GM12878 (cell line): ENCODE measurements around the gene C1orf35. TPM values are rescaled to one million over a fixed set of nuclear protein-coding genes. Genes with fewer than 3 reads are reported as not detected.

ENCODE experiments used
- ATAC-seq: fragments of 200-7000 bp; cut with Tn5 transposase; 3 replicates; pipeline ENCODE4 v1.9.1; 2020; ENCODE audit warnings: mild to moderate bottlenecking, moderate library complexity
- BruUV-seq: library from RNA; stranded (reverse); fragments of 400-500 nt; replicated peaks from 2 replicates; lab custom pipeline; 2021; lab: Mats Ljungman, UMichigan
- CTCF ChIA-PET: fragments of 300-600 bp; sonication (Branson Sonifier 250); formaldehyde crosslinking; extraction: SDS; loops from one replicate; lab custom pipeline; 2021; ENCODE audit warnings: inconsistent platforms; lab: Yijun Ruan, JAX
- POLR2A ChIA-PET: fragments of 350-600 bp; formaldehyde crosslinking; extraction: SDS; loops from one replicate; lab custom pipeline; 2021; ENCODE audit warnings: inconsistent platforms; lab: Charles Lee
- RAD21 ChIA-PET: fragments of 300-600 bp; sonication (Branson Sonifier 250); formaldehyde crosslinking; loops from one replicate; lab custom pipeline; 2023; ENCODE audit warnings: antibody characterized with exemption; ENCODE audit not compliant: unreplicated experiment; lab: Charles Lee
- SMC1A ChIA-PET: fragments of 300-600 bp; sonication (Branson Sonifier 250); formaldehyde crosslinking; loops from one replicate; lab custom pipeline; 2023; ENCODE audit not compliant: unreplicated experiment, uncharacterized antibody; lab: Charles Lee
- DNase-seq: peaks from one replicate; pipeline ENCODE4 v3.0.0-alpha.2; 2011; ENCODE audit warnings: low read depth, low spot score
- FAIRE-seq: peaks from 3 replicates; lab custom pipeline; 2011; peaks lifted over from hg19 to GRCh38; lab: Jason Lieb, UNC
- H2AFZ ChIP-seq: 2 replicates; pipeline ENCODE4 v1.6.0; 2011; ENCODE audit warnings: low read depth, low read length, control low read depth; ENCODE audit not compliant: control insufficient read depth
- H3K27ac ChIP-seq: 2 replicates; pipeline ENCODE4 v1.5.1; 2011; ENCODE audit warnings: control low read depth; ENCODE audit not compliant: control insufficient read depth, insufficient read depth
- H3K27me3 ChIP-seq, 2 experiments: replicated peaks in 1 of 2; 2 replicates each; pipeline versions ENCODE4 v1.6.0 to v1.6.1; 2011; ENCODE audit warnings: low read length in 1 of 2; ENCODE audit not compliant: control insufficient read depth in 2 of 2, insufficient read depth in 2 of 2
- H3K36me3 ChIP-seq, 2 experiments: 2 replicates each; pipeline ENCODE4 v1.5.1; 2011; ENCODE audit warnings: low read length in 1 of 2; ENCODE audit not compliant: control insufficient read depth in 2 of 2, insufficient read depth in 2 of 2
- H3K4me1 ChIP-seq: 2 replicates; pipeline ENCODE4 v1.6.1; 2011; ENCODE audit warnings: mild to moderate bottlenecking, low read length, moderate library complexity, mixed read lengths; ENCODE audit not compliant: control insufficient read depth, insufficient read depth
- H3K4me2 ChIP-seq: 2 replicates; pipeline ENCODE4 v1.6.0; 2011; ENCODE audit warnings: control low read depth; ENCODE audit not compliant: control insufficient read depth, insufficient read depth
- H3K4me3 ChIP-seq: fragments of 200-600 bp; sonication (generic); 2 replicates; pipeline ENCODE4 v1.5.1; 2016
- H3K79me2 ChIP-seq: 2 replicates; pipeline ENCODE4 v1.6.0; 2011; ENCODE audit warnings: low read length; ENCODE audit not compliant: control insufficient read depth, insufficient read depth
- H3K9ac ChIP-seq: 2 replicates; pipeline ENCODE4 v1.8.0; 2011; ENCODE audit warnings: low read length, control low read depth, mixed read lengths; ENCODE audit not compliant: control insufficient read depth, insufficient read depth
- H3K9me3 ChIP-seq: replicated peaks from 3 replicates; pipeline ENCODE4 v1.5.1; 2011; ENCODE audit warnings: mild to moderate bottlenecking, low read length; ENCODE audit not compliant: control insufficient read depth, insufficient read depth
- H4K20me1 ChIP-seq: 2 replicates; pipeline ENCODE4 v1.6.0; 2011; ENCODE audit not compliant: control insufficient read depth, insufficient read depth
- GATAD2B ChIP-seq: fragments of 450-650 bp; conservative IDR thresholded peaks from 2 replicates; pipeline ENCODE4 v1.6.1; 2017; ENCODE audit warnings: low read depth, mild to moderate bottlenecking, moderate library complexity
- HDGF ChIP-seq: fragments of 450-650 bp; IDR thresholded peaks from 2 replicates; pipeline ENCODE4 v1.6.1; 2016; ENCODE audit warnings: antibody characterized with exemption
- NFYA ChIP-seq: IDR thresholded peaks from 2 replicates; pipeline ENCODE4 v1.6.1; 2011; ENCODE audit warnings: low read depth, mild to moderate bottlenecking, low read length, improper control_type of control experiment, borderline replicate concordance
- POLR2AphosphoS2 ChIP-seq: IDR thresholded peaks from 2 replicates; pipeline ENCODE4 v1.6.1; 2011; ENCODE audit warnings: low read depth, mild to moderate bottlenecking, low read length, improper control_type of control experiment, moderate library complexity
- POU2F2 ChIP-seq: IDR thresholded peaks from 3 replicates; pipeline ENCODE4 v1.6.1; 2011; ENCODE audit warnings: low read depth, mild to moderate bottlenecking, low read length, borderline replicate concordance
- SPI1 ChIP-seq: IDR thresholded peaks from 2 replicates; pipeline ENCODE4 v1.6.1; 2011; ENCODE audit warnings: low read depth, mild to moderate bottlenecking, low read length, moderate library complexity, borderline replicate concordance; ENCODE audit not compliant: insufficient read depth
- ZSCAN29 ChIP-seq: fragments of 450-650 bp; IDR thresholded peaks from 2 replicates; pipeline ENCODE4 v1.6.1; 2017; ENCODE audit warnings: mild to moderate bottlenecking, moderate library complexity
- WGBS: methylation state at CpG from one replicate; pipeline ENCODE4 v1.1.6; 2016; ENCODE audit warnings: low lambda C conversion rate; ENCODE audit not compliant: insufficient replicate concordance, insufficient coverage; ENCODE audit errors: missing lambda C conversion rate; 5-methylcytosine and 5-hydroxymethylcytosine counted together
- in situ Hi-C: fragments of 300-500 bp; cut with MboI; formaldehyde crosslinking; loops from 9 replicates; pipeline ENCODE4 v1.14.3; 2018; ENCODE audit warnings: mixed read lengths
- intact Hi-C: fragments of 100-400 bp; cut with micrococcal nuclease; formaldehyde crosslinking; loops from one replicate; pipeline ENCODE4 v1.14.2; 2022; ENCODE audit not compliant: unreplicated experiment
- polyA plus RNA-seq, 11 experiments: library from polyadenylated mRNA; depleted of rRNA in 4 of 11; unstranded in 6 of 11; stranded (reverse) in 5 of 11; fragments of >200 nt; fragmentation: Nextera tagmentation in 4 of 11; fragmentation: Illumina TruSeq in 1 of 11; extraction: Ambion mirVana in 4 of 11; extraction: Trizol in 1 of 11; gene quantifications; 1 replicate in 1 of 11; 2 replicates in 10 of 11; pipeline versions ENCODE4 v1.2.1 to v1.2.3, GENCODE V29; 2011 to 2016; ENCODE audit warnings: inconsistent platforms in 2 of 11, missing spikeins in 2 of 11, low read depth in 1 of 11
- total RNA-seq, 4 experiments: library from RNA; depleted of rRNA in 3 of 4; stranded (reverse); fragments of >200 nt in 3 of 4; fragmentation: Illumina TruSeq in 1 of 4; extraction: Trizol in 1 of 4; gene quantifications; 2 replicates each; pipeline versions ENCODE4 v1.2.1 to v1.2.3, GENCODE V29; 2013 to 2021
- TF ChIP-seq, protein P1 (sequence below): fragments of 450-650 bp; formaldehyde crosslinking; IDR thresholded peaks from 2 replicates; pipeline ENCODE4 v1.5.0; 2022; ENCODE audit warnings: mild to moderate bottlenecking, missing genetic modification characterization
- TF ChIP-seq, protein P2 (sequence below): fragments of 450-650 bp; IDR thresholded peaks from 2 replicates; pipeline ENCODE4 v1.6.1; 2017; ENCODE audit warnings: mild to moderate bottlenecking

The C1orf35 gene
- total and polyA plus RNA-seq, 10 of the 15 experiments (the other 5 are each of a cell fraction or from before 2014, with no cell fraction given) = 2.5 to 27.0 (median 10.6) TPM

DNA sequence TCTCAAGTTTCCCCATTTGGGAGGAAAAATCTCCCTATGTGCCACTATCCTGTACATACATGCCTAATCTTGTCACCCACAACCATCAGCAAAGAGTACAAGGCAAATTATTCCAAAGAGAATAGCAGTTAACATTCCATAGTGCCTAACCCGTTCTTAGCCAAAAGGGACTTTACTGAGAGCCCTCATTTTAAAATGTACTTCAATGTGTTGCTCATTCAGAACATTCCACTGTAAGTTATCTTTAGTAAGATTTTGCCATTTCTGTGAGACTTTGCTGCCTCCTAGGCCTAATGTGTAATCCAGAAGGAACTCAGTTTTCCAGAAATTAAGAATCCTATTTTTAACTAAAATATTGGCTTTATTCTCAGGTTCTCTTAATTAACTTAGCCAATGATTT lies 17.2 kb upstream of the C1orf35 start:
- no peak overlapping the region for H3K9ac ChIP-seq
- TF ChIP-seq SPI1 (no peak), NFYA (no peak), GATAD2B (no peak), ZSCAN29 (no peak), POU2F2 (no peak), POLR2AphosphoS2 (no peak), HDGF (no peak)
- TF ChIP-seq, protein P1, sequence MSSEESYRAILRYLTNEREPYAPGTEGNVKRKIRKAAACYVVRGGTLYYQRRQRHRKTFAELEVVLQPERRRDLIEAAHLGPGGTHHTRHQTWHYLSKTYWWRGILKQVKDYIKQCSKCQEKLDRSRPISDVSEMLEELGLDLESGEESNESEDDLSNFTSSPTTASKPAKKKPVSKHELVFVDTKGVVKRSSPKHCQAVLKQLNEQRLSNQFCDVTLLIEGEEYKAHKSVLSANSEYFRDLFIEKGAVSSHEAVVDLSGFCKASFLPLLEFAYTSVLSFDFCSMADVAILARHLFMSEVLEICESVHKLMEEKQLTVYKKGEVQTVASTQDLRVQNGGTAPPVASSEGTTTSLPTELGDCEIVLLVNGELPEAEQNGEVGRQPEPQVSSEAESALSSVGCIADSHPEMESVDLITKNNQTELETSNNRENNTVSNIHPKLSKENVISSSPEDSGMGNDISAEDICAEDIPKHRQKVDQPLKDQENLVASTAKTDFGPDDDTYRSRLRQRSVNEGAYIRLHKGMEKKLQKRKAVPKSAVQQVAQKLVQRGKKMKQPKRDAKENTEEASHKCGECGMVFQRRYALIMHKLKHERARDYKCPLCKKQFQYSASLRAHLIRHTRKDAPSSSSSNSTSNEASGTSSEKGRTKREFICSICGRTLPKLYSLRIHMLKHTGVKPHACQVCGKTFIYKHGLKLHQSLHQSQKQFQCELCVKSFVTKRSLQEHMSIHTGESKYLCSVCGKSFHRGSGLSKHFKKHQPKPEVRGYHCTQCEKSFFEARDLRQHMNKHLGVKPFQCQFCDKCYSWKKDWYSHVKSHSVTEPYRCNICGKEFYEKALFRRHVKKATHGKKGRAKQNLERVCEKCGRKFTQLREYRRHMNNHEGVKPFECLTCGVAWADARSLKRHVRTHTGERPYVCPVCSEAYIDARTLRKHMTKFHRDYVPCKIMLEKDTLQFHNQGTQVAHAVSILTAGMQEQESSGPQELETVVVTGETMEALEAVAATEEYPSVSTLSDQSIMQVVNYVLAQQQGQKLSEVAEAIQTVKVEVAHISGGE (CRISPR knock-in tag) = no peak
- TF ChIP-seq, protein P2, sequence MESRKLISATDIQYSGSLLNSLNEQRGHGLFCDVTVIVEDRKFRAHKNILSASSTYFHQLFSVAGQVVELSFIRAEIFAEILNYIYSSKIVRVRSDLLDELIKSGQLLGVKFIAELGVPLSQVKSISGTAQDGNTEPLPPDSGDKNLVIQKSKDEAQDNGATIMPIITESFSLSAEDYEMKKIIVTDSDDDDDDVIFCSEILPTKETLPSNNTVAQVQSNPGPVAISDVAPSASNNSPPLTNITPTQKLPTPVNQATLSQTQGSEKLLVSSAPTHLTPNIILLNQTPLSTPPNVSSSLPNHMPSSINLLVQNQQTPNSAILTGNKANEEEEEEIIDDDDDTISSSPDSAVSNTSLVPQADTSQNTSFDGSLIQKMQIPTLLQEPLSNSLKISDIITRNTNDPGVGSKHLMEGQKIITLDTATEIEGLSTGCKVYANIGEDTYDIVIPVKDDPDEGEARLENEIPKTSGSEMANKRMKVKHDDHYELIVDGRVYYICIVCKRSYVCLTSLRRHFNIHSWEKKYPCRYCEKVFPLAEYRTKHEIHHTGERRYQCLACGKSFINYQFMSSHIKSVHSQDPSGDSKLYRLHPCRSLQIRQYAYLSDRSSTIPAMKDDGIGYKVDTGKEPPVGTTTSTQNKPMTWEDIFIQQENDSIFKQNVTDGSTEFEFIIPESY = no peak
- TF ChIP-seq, all 136 proteins: peak for 0
- no peak for FAIRE-seq
- POLR2A ChIA-PET = no interaction called here
- no peak for ATAC-seq
- no peak overlapping the region for H2AFZ ChIP-seq
- no peaks in the 10 kb centered on the region for H3K27me3 ChIP-seq
- DNase-seq = no peak
- no peaks in the 10 kb centered on the region; the same call in 2 of the 3 replicates for H3K9me3 ChIP-seq
- 95% methylated on average over 1 of the region's 1 CpG for WGBS
- SMC1A ChIA-PET = no interaction called here
- H3K4me2 ChIP-seq = no peak overlapping the region
- H3K4me1 ChIP-seq = no peaks in the 10 kb centered on the region
- no peaks in the 10 kb centered on the region for H4K20me1 ChIP-seq
- in situ Hi-C loops = no loop called here
- H3K4me3 ChIP-seq = no peak overlapping the region
- H3K27ac ChIP-seq = no peak overlapping the region
- H3K36me3 ChIP-seq = no peaks in the 10 kb centered on the region
- CTCF ChIA-PET = interaction anchor here (1.3 kb wide), 1 partner anchor 121 kb away, joined by 3 read pairs; no protein-coding TSS in a partner anchor
- H3K79me2 ChIP-seq = no peaks in the 10 kb centered on the region
- BruUV-seq = no TSS peak
- RAD21 ChIA-PET = no interaction called here
- intact Hi-C loops = no loop called here
